NCI-H2107 treated with DMSO at 0.1 percent for 48 hours (cell line): Measurements from ENCODE around the gene SLC19A1.
"Not testable (repeated sequence)": the region's sequence is repeated elsewhere in the genome, so short reads cannot be mapped to it uniquely, and the experiment has no call there.

Experiments used
- DNase-seq: peaks from one replicate; lab custom pipeline; 2025; ENCODE audit not compliant: unreplicated experiment; lab: John Stamatoyannopoulos, UW

SLC19A1 gene

GRCh38 chr21:45508607-45509565 lies 33.4 kb downstream of the SLC19A1 start:
- DNase-seq, result no peak

DNA sequence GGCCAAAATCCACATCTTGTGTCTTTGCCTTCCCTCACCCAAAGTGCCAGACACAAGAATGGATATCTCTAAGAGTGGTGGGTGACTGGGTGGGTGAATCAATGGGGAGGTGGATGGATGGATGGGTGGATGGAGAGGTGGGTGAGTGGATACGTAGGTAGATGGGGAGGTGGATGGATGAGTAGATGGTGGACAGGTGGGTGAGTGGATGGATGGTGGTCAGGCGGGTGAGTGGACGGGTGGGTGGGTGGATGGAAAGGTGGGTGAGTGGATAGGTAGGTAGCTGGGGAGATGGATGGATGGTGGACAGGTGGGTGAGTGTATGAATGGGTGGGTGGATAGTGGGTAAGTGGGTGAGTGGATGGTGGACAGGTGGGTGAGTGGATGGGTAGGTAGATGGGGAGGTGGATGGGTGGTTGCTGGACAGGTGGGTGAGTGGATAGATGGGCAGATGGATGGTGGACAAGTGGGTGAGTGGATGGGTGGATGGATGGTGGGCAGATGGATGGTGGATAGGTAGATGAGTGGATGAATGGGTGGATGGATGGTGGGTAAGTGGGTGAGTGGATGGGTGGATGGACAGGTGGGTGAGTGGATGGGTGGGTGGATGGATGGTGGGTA lies 34.2 kb downstream of the SLC19A1 start:
- no peak for DNase-seq

DNA sequence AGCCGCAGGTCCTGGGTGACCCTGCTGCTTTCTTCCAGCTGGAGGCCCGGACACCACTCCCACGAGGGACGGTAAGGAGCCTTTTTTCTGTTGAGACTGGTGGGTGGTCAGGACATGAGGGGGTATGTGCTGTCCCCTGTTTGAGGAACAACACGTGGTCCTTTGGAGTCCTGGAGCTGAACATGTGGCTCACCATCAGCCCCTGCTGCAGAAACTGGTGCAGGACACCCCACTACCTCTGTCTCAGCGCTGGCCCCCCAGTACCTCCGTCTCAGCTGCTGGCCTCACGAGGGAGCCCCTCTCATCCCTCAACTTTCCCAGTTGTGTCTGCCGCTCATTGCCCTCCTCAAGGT lies 34.7 kb downstream of the SLC19A1 start:
- DNase-seq, result no peak

DNA sequence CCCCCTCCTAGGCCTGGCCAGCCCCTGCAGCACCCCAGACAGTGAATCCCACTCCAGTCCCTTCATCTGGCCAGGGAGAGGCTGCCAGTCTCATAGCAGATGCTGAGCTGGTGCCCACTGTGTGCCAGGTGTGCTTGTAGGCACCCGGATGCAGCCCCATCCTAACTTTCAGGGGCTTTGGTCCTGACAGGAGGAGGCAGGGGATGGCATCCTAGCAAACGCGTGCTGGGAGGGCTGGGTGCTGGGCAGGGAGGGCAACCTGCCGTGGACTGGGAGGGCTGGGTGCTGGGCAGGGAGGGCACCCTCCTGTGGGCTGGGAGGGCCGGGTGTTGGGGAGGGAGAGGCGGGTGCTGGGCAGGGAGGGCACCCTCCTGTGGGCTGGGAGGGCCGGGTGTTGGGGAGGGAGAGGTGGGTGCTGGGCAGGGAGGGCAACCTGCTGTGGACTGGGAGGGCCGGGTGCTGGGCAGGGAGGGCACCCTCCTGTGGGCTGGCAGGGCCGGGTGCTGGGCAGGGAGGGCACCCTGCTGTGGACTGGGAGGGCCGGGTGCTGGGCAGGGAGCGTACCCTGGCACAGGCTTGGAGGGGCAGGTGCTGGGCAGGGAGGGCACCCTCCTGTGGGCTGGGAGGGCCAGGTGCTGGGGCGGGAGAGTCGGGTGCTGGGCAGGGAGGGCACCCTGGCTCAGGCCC lies 35.3 kb downstream of the SLC19A1 start:
- DNase-seq, result no peak

DNA sequence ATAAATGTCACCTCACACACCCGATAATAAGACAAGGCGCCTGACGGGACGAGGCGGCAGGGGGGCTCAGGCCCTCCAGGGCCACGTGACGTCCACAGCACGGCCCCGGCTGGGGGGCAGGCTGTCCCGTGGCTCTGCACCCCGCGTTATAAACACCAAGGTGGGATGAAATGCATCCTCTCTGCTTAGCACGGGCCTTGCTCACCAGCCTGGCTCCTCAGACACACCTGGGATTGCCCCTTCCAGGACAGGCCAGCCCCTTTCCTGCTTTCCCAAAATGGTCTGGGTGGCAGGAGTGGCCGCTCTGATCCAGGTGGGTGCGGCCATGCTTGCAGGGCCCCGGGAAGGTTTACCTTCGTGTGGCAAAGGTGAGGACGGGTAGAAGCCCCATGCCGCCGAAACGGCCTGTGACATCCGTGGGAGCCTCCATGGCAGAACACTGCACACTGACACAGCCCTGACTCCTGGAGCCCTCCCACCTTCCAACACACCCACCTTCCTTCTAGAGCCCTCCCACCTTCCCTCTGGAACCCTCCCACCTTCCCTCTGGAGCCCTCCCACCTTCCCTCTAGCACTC lies 35.9 kb downstream of the SLC19A1 start:
- DNase-seq, result no peak

- DNase-seq, result peak; percentile 5
These were observed 36.7 kb downstream of the SLC19A1 start for GRCh38 chr21:45505416-45506021.

DNA sequence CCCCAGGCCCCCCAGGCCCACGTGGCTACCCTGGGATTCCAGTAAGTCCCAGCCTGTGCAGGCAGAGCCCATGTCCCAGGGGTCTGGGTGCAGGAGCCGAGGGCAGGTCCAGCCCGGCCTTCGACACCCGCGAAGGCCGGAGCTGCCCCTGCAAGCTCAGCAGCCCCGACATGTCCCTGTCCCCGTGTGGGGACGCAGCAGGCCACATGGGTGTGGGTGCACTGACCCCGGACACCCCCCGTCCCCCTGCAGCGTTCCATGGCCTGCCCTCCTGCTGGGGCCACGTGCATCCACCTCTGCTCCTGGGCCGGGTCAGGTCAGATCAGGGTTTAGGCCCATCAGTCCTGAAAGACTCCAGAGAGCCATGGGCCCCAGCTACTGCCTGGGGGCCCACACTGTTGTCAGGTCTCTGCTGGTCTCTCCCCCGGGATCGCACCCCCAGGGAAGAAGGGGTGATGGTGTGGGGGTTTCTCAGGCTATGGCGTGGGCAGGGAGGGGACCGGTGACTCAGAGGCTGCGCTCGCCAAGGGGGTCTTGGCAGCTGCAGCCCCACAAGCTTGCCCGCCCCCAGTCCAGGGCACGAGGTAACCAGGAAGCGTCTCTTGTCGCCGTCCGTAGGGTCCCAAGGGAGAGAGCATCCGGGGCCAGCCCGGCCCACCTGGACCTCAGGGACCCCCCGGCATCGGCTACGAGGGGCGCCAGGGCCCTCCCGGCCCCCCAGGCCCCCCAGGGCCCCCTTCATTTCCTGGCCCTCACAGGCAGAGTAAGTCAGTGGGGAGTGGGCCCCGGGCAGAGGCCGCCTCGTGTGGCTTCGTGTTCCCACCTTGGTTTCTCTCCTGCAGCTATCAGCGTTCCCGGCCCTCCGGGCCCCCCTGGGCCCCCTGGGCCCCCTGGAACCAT lies 37.5 kb downstream of the SLC19A1 start:
- no peak for DNase-seq

GRCh38 chr21:45504021-45504515 lies 38.2 kb downstream of the SLC19A1 start:
- no peak for DNase-seq

DNA sequence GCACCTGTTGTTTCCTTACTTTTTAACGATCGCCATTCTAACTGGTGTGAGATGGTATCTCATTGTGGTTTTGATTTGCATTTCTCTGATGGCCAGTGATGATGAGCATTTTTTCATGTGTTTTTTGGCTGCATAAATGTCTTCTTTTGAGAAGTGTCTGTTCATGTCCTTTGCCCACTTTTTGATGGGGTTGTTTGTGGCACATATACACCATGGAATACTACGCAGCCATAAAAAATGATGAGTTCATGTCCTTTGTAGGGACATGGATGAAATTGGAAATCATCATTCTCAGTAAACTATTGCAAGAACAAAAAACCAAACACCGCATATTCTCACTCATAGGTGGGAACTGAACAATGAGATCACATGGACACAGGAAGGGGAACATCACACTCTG lies 39.0 kb downstream of the SLC19A1 start:
- DNase-seq, result not testable (repeated sequence)

GRCh38 chr21:45502600-45502999 lies 39.6 kb downstream of the SLC19A1 start:
- no peak for DNase-seq

- DNase-seq, result no peak
These were observed 40.3 kb downstream of the SLC19A1 start for GRCh38 chr21:45502006-45502345.

GRCh38 chr21:45501081-45502005 lies 40.9 kb downstream of the SLC19A1 start:
- not testable (repeated sequence) for DNase-seq

DNA sequence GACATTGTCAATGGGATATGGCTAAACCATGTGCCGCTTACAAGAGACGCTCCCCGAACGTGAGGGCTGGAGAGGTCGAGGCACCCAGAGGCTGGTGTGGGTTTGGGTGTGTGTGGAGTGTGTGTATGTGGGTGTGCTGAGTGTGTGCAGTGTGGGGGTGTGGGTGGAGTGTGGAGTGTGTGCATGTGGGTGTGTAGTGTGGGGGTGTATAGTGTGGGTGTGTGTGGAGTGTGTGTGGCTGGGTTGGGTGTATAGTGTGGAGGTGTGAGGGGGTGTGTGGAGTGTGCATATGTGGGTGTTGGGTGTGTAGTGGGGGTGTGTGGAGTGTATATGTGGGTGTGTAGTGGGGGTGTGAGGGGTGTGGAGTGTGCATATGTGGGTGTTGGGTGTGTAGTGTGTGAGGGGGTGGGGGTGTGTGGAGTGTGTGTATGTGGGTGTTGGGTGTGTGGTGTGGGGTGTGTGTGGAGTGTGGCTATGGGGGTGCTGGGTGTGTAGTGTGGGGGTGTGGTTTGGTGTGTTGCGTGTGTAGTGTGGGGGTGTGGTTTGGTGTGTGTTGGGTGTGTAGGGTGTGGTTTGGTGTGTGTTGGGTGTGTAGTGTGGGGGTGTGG lies 42.2 kb downstream of the SLC19A1 start:
- no peak for DNase-seq

DNA sequence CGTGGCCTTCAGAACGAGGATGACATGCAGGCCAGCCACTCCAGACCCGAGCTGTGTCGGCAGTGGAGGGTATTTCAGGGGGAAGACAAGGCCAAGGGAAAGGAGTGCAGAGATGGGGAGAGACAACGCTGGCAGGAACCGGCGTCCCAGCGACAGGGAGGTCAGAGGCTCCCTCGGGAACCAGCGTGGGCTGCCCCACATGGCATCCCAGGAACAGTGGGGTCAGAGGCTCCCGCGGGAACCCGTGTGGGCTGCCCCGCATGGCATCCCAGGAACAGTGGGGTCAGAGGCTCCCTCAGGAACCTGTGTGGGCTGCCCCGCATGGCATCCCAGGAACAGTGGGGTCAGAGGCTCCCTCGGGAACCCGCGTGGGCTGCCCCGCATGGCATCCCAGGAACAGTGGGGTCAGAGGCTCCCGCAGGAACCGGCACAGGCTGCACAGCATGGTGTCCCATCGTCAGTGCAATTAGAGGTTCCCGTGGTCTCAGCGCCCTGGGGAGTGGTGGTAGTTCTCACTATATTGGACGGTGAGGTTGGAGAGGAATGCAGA lies 43.0 kb downstream of the SLC19A1 start:
- DNase-seq, result no peak

DNA sequence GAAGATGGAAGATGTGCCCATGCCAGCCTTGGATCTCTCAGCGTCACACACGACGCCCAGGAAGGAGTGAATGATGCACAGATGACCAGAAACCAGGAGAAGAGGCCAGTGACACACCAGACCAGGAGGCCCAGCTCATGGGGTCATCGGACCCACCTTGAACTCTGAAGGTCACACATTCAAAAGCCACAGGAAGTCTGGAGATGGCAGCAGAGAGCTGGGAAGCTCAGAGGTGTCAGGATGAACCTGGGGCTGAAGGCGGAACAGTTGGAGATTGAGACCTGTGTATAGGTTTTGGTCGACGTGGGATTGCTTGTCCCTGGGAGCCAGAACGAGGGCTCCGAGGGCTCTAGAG lies 43.6 kb downstream of the SLC19A1 start:
- DNase-seq, result no peak

DNA sequence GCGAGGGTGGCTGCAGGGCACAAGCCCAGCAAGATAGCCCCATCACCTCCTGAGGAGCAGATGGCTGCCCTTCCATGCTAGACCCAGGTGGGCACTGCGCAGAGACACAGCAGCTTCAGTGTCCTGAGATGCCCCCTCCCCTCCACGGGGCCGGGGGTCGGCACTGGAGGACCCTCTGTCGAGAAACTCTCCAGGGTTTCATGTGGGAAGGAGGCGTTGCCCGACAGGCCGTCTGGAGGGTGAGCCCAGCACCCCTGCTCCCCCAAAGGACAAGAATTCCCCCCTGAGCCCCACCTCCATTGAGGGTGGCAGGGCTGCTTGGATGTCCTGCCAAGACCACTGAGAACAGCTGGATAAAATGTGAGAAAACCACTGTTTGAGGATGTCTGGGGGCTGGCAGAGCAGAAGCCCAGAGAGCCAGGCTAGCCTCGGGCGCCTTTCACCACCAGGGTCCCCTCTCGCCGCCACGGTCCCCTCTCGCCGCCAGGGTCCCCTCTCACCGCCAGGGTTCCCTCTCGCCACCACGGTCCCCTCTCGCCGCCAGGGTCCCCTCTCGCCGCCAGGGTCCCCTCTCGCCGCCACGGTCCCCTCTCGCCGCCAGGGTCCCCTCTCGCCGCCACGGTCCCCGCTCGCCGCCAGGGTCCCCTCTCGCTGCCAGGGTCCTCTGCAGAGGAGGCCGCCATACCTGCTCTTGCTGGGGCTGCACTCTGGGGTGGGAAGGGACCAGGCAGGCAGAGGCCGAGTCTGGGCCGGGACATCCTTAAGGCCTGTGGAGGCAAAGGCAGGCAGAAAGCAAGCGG lies 44.2 kb downstream of the SLC19A1 start:
- no peak for DNase-seq
